HepG2 (cell line): ENCODE data around the gene NPHP3. TPM values are rescaled to one million over a fixed set of nuclear protein-coding genes. Genes with fewer than 3 reads are reported as not detected.

Experiments
- ATAC-seq: fragments of 200-7000 bp; cut with Tn5 transposase; 3 replicates; pipeline ENCODE4 v1.9.1; 2020; ENCODE audit warnings: mild to moderate bottlenecking, moderate library complexity
- BruUV-seq: library from RNA; stranded (reverse); fragments of 400-500 nt; replicated peaks from 2 replicates; lab custom pipeline; 2021; lab: Mats Ljungman, UMichigan
- CTCF ChIA-PET: fragments of 300-600 bp; formaldehyde crosslinking; extraction: SDS; loops from one replicate; lab custom pipeline; 2021; ENCODE audit warnings: low total read pairs, inconsistent platforms, low intra/inter-chr PET ratio; lab: Yijun Ruan, JAX
- POLR2A ChIA-PET: fragments of 350-600 bp; sonication (Branson Sonifier 250); formaldehyde crosslinking; loops from one replicate; lab custom pipeline; 2020; ENCODE audit warnings: antibody characterized with exemption, inconsistent platforms; lab: Yijun Ruan, JAX
- DNase-seq: peaks from one replicate; pipeline ENCODE4 v3.0.0-alpha.2; 2015; ENCODE audit warnings: low spot score
- FAIRE-seq: peaks from 3 replicates; lab custom pipeline; 2011; peaks lifted over from hg19 to GRCh38; lab: Jason Lieb, UNC
- H2AFZ ChIP-seq: one replicate; pipeline ENCODE4 v1.6.1; 2011; ENCODE audit warnings: low read length, inconsistent platforms
- H3K27ac ChIP-seq: fragments of 300-600 bp; 3 replicates; pipeline ENCODE4 v1.8.0; 2011; ENCODE audit warnings: mixed run types, mild to moderate bottlenecking, mixed read lengths, low read length, inconsistent platforms; ENCODE audit not compliant: insufficient read depth; ENCODE audit errors: extremely low read length
- H3K27me3 ChIP-seq, 2 experiments: fragments of 200-600 bp in 1 of 2; 2 replicates in 1 of 2; 3 replicates in 1 of 2; pipeline versions ENCODE4 v1.6.0 to v1.8.0; 2011; ENCODE audit warnings: low read length in 2 of 2, mild to moderate bottlenecking in 2 of 2, moderate library complexity in 2 of 2, inconsistent platforms in 1 of 2; ENCODE audit not compliant: insufficient read depth in 2 of 2, control insufficient read depth in 1 of 2
- H3K36me3 ChIP-seq, 2 experiments: fragments of 200-600 bp in 1 of 2; replicated peaks in 1 of 2; 2 replicates in 1 of 2; 3 replicates in 1 of 2; pipeline versions ENCODE4 v1.5.1 to v1.8.0; 2011; ENCODE audit warnings: low read length in 2 of 2, inconsistent platforms in 1 of 2; ENCODE audit not compliant: insufficient read depth in 2 of 2, control insufficient read depth in 1 of 2
- H3K4me1 ChIP-seq: 2 replicates; pipeline ENCODE4 v1.5.1; 2012; ENCODE audit warnings: low read length, inconsistent platforms; ENCODE audit not compliant: insufficient read depth
- H3K4me2 ChIP-seq: 2 replicates; pipeline ENCODE4 v1.6.0; 2011; ENCODE audit warnings: low read depth, low read length, inconsistent platforms
- H3K4me3 ChIP-seq, 3 experiments: fragments of 200-600 bp in 1 of 3; sonication (generic), shearing (Covaris generic) in 1 of 3; replicated peaks in 1 of 3; 2 replicates each; pipeline ENCODE4 v1.5.1; 2011 to 2016; ENCODE audit warnings: low read length in 3 of 3, inconsistent platforms in 2 of 3, low read depth in 2 of 3, mild to moderate bottlenecking in 2 of 3, control low read depth in 1 of 3, mixed read lengths in 1 of 3; ENCODE audit not compliant: insufficient read depth in 1 of 3
- H3K79me2 ChIP-seq: one replicate; pipeline ENCODE4 v1.6.1; 2011; ENCODE audit warnings: low read length, inconsistent platforms; ENCODE audit not compliant: insufficient read depth
- H3K9ac ChIP-seq: 2 replicates; pipeline ENCODE4 v1.6.0; 2011; ENCODE audit warnings: mild to moderate bottlenecking, low read depth, low read length, inconsistent platforms; ENCODE audit not compliant: insufficient read depth
- H3K9me3 ChIP-seq: 2 replicates; pipeline ENCODE4 v1.5.1; 2012; ENCODE audit warnings: mild to moderate bottlenecking, low read length
- H4K20me1 ChIP-seq: 2 replicates; pipeline ENCODE4 v1.6.0; 2011; ENCODE audit warnings: inconsistent platforms, mild to moderate bottlenecking, low read length, moderate library complexity; ENCODE audit not compliant: insufficient read depth
- ATF4 ChIP-seq, 2 experiments: fragments of 450-650 bp in 1 of 2; sonication (generic) in 1 of 2; formaldehyde crosslinking; IDR thresholded peaks; 2 replicates each; pipeline versions ENCODE4 v1.5.0 to v1.8.0; 2020 to 2022; ENCODE audit warnings: mild to moderate bottlenecking in 1 of 2, missing genetic modification reagents in 1 of 2
- EP300 ChIP-seq, 3 experiments: sonication (generic) in 1 of 3; formaldehyde crosslinking in 1 of 3; IDR thresholded peaks; 2 replicates each; pipeline versions ENCODE4 v1.5.1 to v1.6.1; 2011 to 2020; ENCODE audit warnings: low read depth in 2 of 3, low read length in 2 of 3, borderline replicate concordance in 1 of 3, improper control_type of control experiment in 1 of 3, mild to moderate bottlenecking in 1 of 3, missing genetic modification reagents in 1 of 3, moderate library complexity in 1 of 3
- FOXA3 ChIP-seq: IDR thresholded peaks from 2 replicates; pipeline ENCODE4 v1.6.1; 2016; ENCODE audit warnings: missing genetic modification reagents, missing compliant biosample characterization
- FOXJ3 ChIP-seq: sonication (generic); formaldehyde crosslinking; IDR thresholded peaks from 2 replicates; pipeline ENCODE4 v1.4.0; 2020; ENCODE audit warnings: missing genetic modification reagents, mild to moderate bottlenecking, borderline replicate concordance
- GFI1 ChIP-seq: sonication (generic); formaldehyde crosslinking; IDR thresholded peaks from 2 replicates; pipeline ENCODE4 v1.5.0; 2020; ENCODE audit warnings: missing genetic modification reagents, mild to moderate bottlenecking, borderline replicate concordance
- HHEX ChIP-seq: IDR thresholded peaks from 2 replicates; pipeline ENCODE4 v1.6.1; 2016; ENCODE audit warnings: control low read depth
- HMG20B ChIP-seq: conservative IDR thresholded peaks from 2 replicates; pipeline ENCODE4 v1.6.1; 2016; ENCODE audit warnings: missing genetic modification reagents, missing compliant biosample characterization
- MED1 ChIP-seq: sonication (generic); formaldehyde crosslinking; IDR thresholded peaks from 2 replicates; pipeline ENCODE4 v1.4.0; 2020; ENCODE audit warnings: missing genetic modification reagents
- POLR2A ChIP-seq, 2 experiments: IDR thresholded peaks; 2 replicates each; pipeline ENCODE4 v1.6.1; 2011; ENCODE audit warnings: low read depth in 2 of 2, low read length in 2 of 2, mild to moderate bottlenecking in 1 of 2, moderate library complexity in 1 of 2; ENCODE audit not compliant: insufficient read depth in 1 of 2
- SOX6 ChIP-seq, 2 experiments: fragments of 450-650 bp in 1 of 2; sonication (generic) in 1 of 2; formaldehyde crosslinking in 1 of 2; IDR thresholded peaks; 2 replicates each; pipeline versions ENCODE4 v1.4.0 to v1.6.1; 2017 to 2020; ENCODE audit warnings: antibody characterized with exemption in 1 of 2, mild to moderate bottlenecking in 1 of 2, missing genetic modification reagents in 1 of 2
- ZFP82 ChIP-seq: sonication (generic); formaldehyde crosslinking; IDR thresholded peaks from 2 replicates; pipeline ENCODE4 v1.5.1; 2020; ENCODE audit warnings: mild to moderate bottlenecking, missing genetic modification reagents, borderline replicate concordance
- ZNF101 ChIP-seq: sonication (generic); formaldehyde crosslinking; IDR thresholded peaks from 2 replicates; pipeline ENCODE4 v1.4.0; 2020; ENCODE audit warnings: mild to moderate bottlenecking, low read depth, missing genetic modification reagents, borderline replicate concordance
- ZNF510 ChIP-seq: sonication (generic); formaldehyde crosslinking; IDR thresholded peaks from 2 replicates; pipeline ENCODE4 v1.4.0; 2020; ENCODE audit warnings: low read depth, mild to moderate bottlenecking, missing genetic modification reagents
- ZSCAN5A ChIP-seq: sonication (generic); formaldehyde crosslinking; IDR thresholded peaks from 2 replicates; pipeline ENCODE4 v1.8.0; 2022; ENCODE audit warnings: mild to moderate bottlenecking, missing genetic modification reagents, borderline replicate concordance
- ZSCAN9 ChIP-seq: IDR thresholded peaks from 2 replicates; pipeline ENCODE4 v1.6.1; 2016; ENCODE audit warnings: borderline replicate concordance
- WGBS: methylation state at CpG from one replicate; pipeline ENCODE4 v1.1.6; 2017; ENCODE audit warnings: low lambda C conversion rate; 5-methylcytosine and 5-hydroxymethylcytosine counted together
- in situ Hi-C: cut with HindIII; loops from 2 replicates; pipeline ENCODE4 v1.10.0; 2017; ENCODE audit warnings: low pct_unique_long_range_greater_than_20kb; ENCODE audit not compliant: extremely low pct_ligation_motif_present
- intact Hi-C: fragments of 100-400 bp; cut with micrococcal nuclease; formaldehyde crosslinking; loops from one replicate; pipeline ENCODE4 v1.10.0; 2022; ENCODE audit not compliant: unreplicated experiment
- polyA plus RNA-seq, 8 experiments: library from polyadenylated mRNA; depleted of rRNA in 3 of 8; stranded (reverse) in 7 of 8; unstranded in 1 of 8; fragments of >200 nt; fragmentation: Illumina TruSeq in 4 of 8; extraction: Trizol in 4 of 8; gene quantifications; 2 replicates each; pipeline versions ENCODE4 v1.2.1 to v1.2.3, GENCODE V29; 2011 to 2016; ENCODE audit warnings: low read depth in 4 of 8, missing spikeins in 1 of 8, mixed read lengths in 1 of 8; ENCODE audit not compliant: insufficient read depth in 1 of 8
- total RNA-seq, 5 experiments: library from RNA; depleted of rRNA; stranded (reverse); fragments of >200 nt; fragmentation: Illumina TruSeq; extraction: Trizol; gene quantifications; 2 replicates each; pipeline ENCODE4 v1.2.3, GENCODE V29; 2016; ENCODE audit warnings: low read depth in 1 of 5
- TF ChIP-seq, protein P1 (sequence below): sonication (generic); formaldehyde crosslinking; IDR thresholded peaks from 2 replicates; pipeline ENCODE4 v1.4.0; 2020; ENCODE audit warnings: missing genetic modification reagents

The NPHP3 gene
- total and polyA plus RNA-seq, 2 of the 13 experiments (the other 11 are each of a cell fraction or from before 2014, with no cell fraction given) = 11.0 to 20.2 TPM

DNA sequence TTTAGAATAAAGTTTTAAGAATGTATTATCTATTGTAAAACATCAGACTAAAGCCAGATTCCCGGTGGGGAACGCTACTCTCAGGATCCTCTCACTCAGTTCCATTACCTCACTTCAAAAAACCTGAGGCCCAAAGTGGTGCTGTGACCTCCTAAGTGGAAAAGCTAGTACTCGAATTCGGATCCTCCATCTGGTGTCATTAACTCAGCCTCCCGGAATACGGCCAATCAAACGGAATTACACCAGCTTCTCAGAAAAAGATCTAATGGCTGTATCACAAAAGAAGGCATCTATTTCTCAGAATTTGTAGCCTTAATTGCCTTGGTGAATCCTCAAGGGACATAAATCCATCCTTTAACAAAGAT, 63.2 kb downstream of the NPHP3 start (continued):
- TF ChIP-seq, protein P1, sequence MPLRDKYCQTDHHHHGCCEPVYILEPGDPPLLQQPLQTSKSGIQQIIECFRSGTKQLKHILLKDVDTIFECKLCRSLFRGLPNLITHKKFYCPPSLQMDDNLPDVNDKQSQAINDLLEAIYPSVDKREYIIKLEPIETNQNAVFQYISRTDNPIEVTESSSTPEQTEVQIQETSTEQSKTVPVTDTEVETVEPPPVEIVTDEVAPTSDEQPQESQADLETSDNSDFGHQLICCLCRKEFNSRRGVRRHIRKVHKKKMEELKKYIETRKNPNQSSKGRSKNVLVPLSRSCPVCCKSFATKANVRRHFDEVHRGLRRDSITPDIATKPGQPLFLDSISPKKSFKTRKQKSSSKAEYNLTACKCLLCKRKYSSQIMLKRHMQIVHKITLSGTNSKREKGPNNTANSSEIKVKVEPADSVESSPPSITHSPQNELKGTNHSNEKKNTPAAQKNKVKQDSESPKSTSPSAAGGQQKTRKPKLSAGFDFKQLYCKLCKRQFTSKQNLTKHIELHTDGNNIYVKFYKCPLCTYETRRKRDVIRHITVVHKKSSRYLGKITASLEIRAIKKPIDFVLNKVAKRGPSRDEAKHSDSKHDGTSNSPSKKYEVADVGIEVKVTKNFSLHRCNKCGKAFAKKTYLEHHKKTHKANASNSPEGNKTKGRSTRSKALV = 0 out of 2 replicates have a peak, but pooled peaks have one; percentile 18

DNA sequence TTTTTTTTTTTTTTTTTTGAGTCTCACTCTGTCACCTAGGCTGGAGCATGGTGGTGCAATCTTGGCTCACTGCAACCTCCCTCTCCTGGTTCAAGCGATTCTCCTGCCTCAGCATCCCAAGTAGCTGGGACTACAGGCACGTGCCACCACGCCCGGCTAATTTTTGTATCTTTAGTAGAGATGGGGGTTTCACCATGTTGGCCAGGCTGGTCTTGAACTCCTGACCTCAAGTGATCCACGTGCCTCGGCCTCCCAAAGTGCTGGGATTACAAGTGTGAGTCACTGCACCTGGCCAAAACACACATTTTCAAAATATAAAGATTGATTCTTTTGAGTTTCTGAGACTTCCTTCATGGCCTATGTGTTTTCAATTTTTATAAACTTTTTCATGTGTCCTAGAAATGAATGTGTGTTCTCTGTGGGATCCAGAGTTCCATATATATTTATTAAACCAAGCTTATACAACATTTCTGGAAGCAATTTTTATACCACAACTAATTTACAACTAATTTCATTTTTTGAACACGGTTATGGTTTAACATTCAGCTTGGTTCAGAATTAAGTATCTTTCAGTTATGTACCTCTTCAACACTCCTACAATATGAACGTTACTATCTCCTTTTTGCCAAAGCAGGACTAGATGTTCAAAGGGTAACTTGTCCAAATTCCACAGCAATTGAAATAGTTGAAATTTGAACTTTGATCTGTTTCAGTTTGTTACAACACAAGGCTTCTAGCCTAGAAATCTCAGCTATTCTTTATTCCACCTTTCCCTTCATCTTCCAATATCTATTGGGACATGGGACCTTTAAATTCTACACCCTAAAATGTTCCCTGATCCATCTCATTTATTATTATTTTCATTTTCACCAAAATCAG, 64.1 kb downstream of the NPHP3 start:
- Histone ChIP-seq H3K36me3 (no peaks in the 10 kb centered on the region; a peak in 1 of 5 replicates), H3K4me2 (peak overlapping the region; percentile 79), H2AFZ (no peak overlapping the region), H3K4me3 (peak overlapping the region; percentile 89 to 100 (median 96); a peak in 5 of 6 replicates), H3K9ac (no peak overlapping the region), H3K27me3 (no peaks in the 10 kb centered on the region), H3K9me3 (no peaks in the 10 kb centered on the region), H3K4me1 (peaks cover 37% of the 10 kb centered on the region), H4K20me1 (0 out of 2 replicates have a peak, but pooled peaks cover 8% of the 10 kb centered on the region), H3K79me2 (peaks cover 33% of the 10 kb centered on the region), H3K27ac (peak overlapping the region; percentile 88)
- intact Hi-C loops (loop anchor here (2.0 kb wide), 1 partner anchor 65 kb away; the partner anchor contains the start of gene NPHP3), in situ Hi-C loops (no loop called here)
- 41% methylated on average over 8 of the region's 8 CpGs for WGBS
- peak; percentile 77 for FAIRE-seq
- no TSS peak for BruUV-seq
- peak; percentile 84 for DNase-seq
- POLR2A ChIA-PET = interaction anchor here (0.8 to 2.3 kb wide), 7 partner anchors 8 to 241 kb away, joined by 3 to 8 read pairs (median 5); partner anchors contain the start of gene DNAJC13
- ATAC-seq = peak; percentile 7
- CTCF ChIA-PET = no interaction called here
- TF ChIP-seq HHEX (peak; percentile 40; the same call in 1 of the 2 replicates), FOXJ3 (CRISPR knock-in tag) (no peak), SOX6 (IDR thresholded peaks at IDR 0.05) (no peak), SOX6 (CRISPR knock-in tag; IDR thresholded peaks at IDR 0.05) (peak; percentile 25; the same call in 1 of the 2 replicates), POLR2A (IDR thresholded peaks at IDR 0.05; ENCODE audit: insufficient read depth in 1 of 2, low read depth in 2 of 2, low read length in 2 of 2) (0 out of 4 replicates have a peak, but pooled peaks of 1 of the 2 experiments have one; percentile 31), GFI1 (peak; percentile 98), EP300 (IDR thresholded peaks at IDR 0.05; ENCODE audit: low read depth in 2 of 2, low read length in 2 of 2) (peak in 1 of 2 experiments; percentile 74; a peak in 2 of 4 replicates), EP300 (CRISPR knock-in tag; IDR thresholded peaks at IDR 0.05; ENCODE audit: borderline replicate concordance) (no peak), FOXA3 (CRISPR knock-in tag) (peak; percentile 63), HMG20B (CRISPR knock-in tag) (peak; percentile 76), MED1 (0 out of 2 replicates have a peak, but pooled peaks have one; percentile 23), ZFP82 (CRISPR knock-in tag) (no peak), ZNF510 (CRISPR knock-in tag) (0 out of 2 replicates have a peak, but pooled peaks have one; percentile 44), ZSCAN5A (peak; percentile 28; the same call in 1 of the 2 replicates), ZNF101 (CRISPR knock-in tag) (no peak), ATF4 (CRISPR knock-in tag; IDR thresholded peaks at IDR 0.05) (peak in 1 of 2 experiments; percentile 46; a peak in 1 of 4 replicates), ZSCAN9 (CRISPR knock-in tag) (no peak)
